HL-60 (cell line): ENCODE results near the gene ETV7.

Source experiments
- CTCF ChIP-seq: IDR thresholded peaks from one replicate; pipeline ENCODE4 v1.5.1; 2011; ENCODE audit warnings: low read length, control low read depth, inconsistent platforms; ENCODE audit not compliant: insufficient read depth
- GABPA ChIP-seq: IDR thresholded peaks from 2 replicates; pipeline ENCODE4 v1.6.1; 2012; ENCODE audit warnings: low read depth
- POLR2AphosphoS5 ChIP-seq: IDR thresholded peaks from 2 replicates; pipeline ENCODE4 v1.6.1; 2012; ENCODE audit warnings: low read depth
- REST ChIP-seq: IDR thresholded peaks from 2 replicates; pipeline ENCODE4 v1.6.1; 2012; ENCODE audit warnings: low read depth; ENCODE audit not compliant: insufficient replicate concordance
- SPI1 ChIP-seq: IDR thresholded peaks from 2 replicates; pipeline ENCODE4 v1.6.1; 2012; ENCODE audit warnings: low read depth, mild to moderate bottlenecking, borderline replicate concordance

- no peak for TF ChIP-seq CTCF
- no peak for TF ChIP-seq POLR2AphosphoS5
- TF ChIP-seq REST: no peak
- no peak for TF ChIP-seq SPI1
- TF ChIP-seq GABPA: no peak
These were observed 1.9 kb upstream of the ETV7 start for GRCh38 chr6:36389353-36389752.
